Right atrium auricular region (tissue), 2 donors: Measurements from ENCODE around the gene RXFP4. TPM values are rescaled to one million over a fixed set of nuclear protein-coding genes. Genes with fewer than 3 reads are reported as not detected.
A peak's percentile ranks its signal among the peaks of the same experiment; 100 is the strongest.

Source experiments
- DNase-seq: peaks from one replicate; pipeline ENCODE4 v3.0.0-alpha.2; 2019; ENCODE audit warnings: low spot score
- H3K27ac ChIP-seq, 2 donors: fragments of 200-600 bp; sonication (generic); 1 replicate in 1 of 2; 2 replicates in 1 of 2; pipeline ENCODE4 v1.5.1; 2016 to 2019
- H3K27me3 ChIP-seq, 2 donors: fragments of 200-600 bp; sonication (generic); one replicate each; pipeline versions ENCODE4 v1.5.1 to v1.6.0; 2017 to 2019
- H3K36me3 ChIP-seq: fragments of 200-600 bp; sonication (generic); one replicate; pipeline ENCODE4 v1.5.1; 2016
- H3K4me1 ChIP-seq, 2 donors: fragments of 200-600 bp; sonication (generic); one replicate each; pipeline versions ENCODE4 v1.5.1 to v1.6.0; 2017 to 2019
- H3K4me3 ChIP-seq, 2 donors: fragments of 200-600 bp; sonication (generic); 1 replicate in 1 of 2; 2 replicates in 1 of 2; pipeline ENCODE4 v1.5.1; 2017 to 2019; ENCODE audit warnings: mild to moderate bottlenecking in 1 of 2, moderate library complexity in 1 of 2
- H3K9me3 ChIP-seq, 2 donors: fragments of 200-600 bp; sonication (generic); one replicate each; pipeline ENCODE4 v1.5.1; 2019
- total RNA-seq, 2 donors: library from RNA; depleted of rRNA; stranded (reverse); fragments of >200 nt; gene quantifications; one replicate each; pipeline ENCODE4 v1.1.0, GENCODE V29; 2016
- TF ChIP-seq, protein P1 (sequence below), 2 donors: fragments of 200-600 bp; sonication (generic); IDR thresholded peaks; one replicate each; pipeline ENCODE4 v1.5.1; 2019; ENCODE audit warnings: antibody characterized with exemption in 2 of 2

The RXFP4 gene
- total RNA-seq, 2 donors from 2014 or later = not detected

DNA sequence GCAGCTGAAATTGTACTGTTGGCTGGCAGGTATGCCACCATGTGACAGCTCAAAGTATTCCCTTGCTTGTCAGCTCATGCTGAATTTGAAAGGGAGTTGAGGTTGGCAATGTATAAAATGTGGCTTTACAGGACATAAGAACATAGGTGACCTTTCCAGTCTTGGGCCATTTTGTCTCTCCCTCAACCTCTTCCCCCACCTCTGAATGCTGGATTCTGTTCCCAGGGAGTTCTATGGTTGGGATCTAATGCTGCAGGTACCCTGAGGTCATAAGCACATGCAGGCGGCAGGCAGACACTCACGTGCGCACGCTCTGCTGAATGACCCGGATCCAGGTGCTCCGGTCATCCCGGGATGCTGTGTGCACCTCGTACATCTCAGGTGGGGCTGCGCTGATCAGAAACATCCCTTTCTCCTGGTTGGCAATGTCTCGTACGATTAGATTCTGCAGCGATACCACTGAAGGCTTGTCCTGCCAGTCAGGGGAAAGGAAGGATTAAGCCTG, 16.0 kb downstream of the RXFP4 start:
- H3K27ac ChIP-seq = no peak overlapping the region
- no peaks in the 10 kb centered on the region for H3K27me3 ChIP-seq
- H3K36me3 ChIP-seq = peaks cover 97% of the 10 kb centered on the region
- no peaks in the 10 kb centered on the region for H3K9me3 ChIP-seq
- H3K4me3 ChIP-seq = no peak overlapping the region
- no peak for DNase-seq
- TF ChIP-seq, protein P1, sequence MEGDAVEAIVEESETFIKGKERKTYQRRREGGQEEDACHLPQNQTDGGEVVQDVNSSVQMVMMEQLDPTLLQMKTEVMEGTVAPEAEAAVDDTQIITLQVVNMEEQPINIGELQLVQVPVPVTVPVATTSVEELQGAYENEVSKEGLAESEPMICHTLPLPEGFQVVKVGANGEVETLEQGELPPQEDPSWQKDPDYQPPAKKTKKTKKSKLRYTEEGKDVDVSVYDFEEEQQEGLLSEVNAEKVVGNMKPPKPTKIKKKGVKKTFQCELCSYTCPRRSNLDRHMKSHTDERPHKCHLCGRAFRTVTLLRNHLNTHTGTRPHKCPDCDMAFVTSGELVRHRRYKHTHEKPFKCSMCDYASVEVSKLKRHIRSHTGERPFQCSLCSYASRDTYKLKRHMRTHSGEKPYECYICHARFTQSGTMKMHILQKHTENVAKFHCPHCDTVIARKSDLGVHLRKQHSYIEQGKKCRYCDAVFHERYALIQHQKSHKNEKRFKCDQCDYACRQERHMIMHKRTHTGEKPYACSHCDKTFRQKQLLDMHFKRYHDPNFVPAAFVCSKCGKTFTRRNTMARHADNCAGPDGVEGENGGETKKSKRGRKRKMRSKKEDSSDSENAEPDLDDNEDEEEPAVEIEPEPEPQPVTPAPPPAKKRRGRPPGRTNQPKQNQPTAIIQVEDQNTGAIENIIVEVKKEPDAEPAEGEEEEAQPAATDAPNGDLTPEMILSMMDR (IDR thresholded peaks at IDR 0.05) = no peak
- peaks cover 0 to 27% of the 10 kb centered on the region in 2 donors for H3K4me1 ChIP-seq

DNA sequence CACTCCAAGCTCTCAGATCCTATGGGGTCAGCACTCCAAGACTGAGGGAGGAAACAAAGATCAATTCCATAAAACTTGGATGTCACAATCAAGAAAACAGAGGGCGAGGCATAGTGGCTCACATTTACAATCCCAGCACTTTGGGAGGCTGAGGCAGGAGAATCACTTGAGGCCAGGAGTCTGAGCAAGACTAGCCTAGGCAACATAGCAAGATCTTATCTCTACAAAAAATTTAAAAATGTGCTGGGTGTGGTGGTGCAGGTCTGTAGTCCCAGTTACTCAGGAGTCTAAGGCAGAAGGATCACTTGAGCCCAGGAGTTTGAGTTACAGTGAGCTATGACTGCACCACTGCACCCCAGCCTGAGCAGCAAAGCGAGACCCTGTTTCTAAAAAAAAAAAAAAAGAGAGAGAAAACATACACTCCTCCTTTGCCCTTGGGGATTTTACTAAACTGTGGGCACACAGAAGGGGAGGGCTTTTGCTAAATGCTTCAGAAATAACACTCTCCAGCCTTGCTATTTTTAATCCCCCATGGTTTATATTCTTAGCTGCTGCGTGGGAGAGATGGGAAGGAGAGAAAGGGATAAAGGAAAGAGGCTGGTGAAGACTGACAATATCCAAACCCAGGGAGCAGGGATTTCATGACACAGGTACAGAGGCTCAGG, 18.8 kb downstream of the RXFP4 start:
- Histone ChIP-seq H3K27me3 (no peaks in the 10 kb centered on the region), H3K36me3 (peaks cover 95% of the 10 kb centered on the region), H3K9me3 (no peaks in the 10 kb centered on the region), H3K4me1 (peaks cover 0 to 39% of the 10 kb centered on the region in 2 donors), H3K4me3 (no peak overlapping the region), H3K27ac (peak overlapping the region; percentile 72 to 74)
- TF ChIP-seq, protein P1 (IDR thresholded peaks at IDR 0.05) = no peak
- DNase-seq = no peak

DNA sequence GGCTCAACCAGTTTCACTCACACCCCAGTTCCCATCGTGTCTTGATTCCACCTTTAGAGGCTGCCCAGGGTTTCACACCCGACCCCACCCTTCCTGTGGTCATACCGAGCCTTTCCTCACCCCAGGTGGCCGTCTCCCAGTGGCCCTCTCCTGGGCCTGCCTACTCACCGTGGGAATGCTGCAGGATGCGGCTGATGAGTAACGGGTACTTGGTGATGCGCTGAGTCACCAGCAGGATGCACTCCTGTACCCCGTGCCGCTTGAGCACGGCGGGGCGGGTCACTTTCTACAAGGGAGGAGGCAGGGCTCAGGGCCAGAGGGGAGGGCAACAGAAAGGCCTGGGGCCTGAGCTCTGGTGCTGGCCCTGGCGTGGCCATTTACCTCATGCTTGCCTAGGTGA, 20.5 kb downstream of the RXFP4 start:
- DNase-seq = peak; percentile 84
- Histone ChIP-seq H3K36me3 (peaks cover 92% of the 10 kb centered on the region), H3K27ac (peak overlapping the region; percentile 72 to 74), H3K4me3 (no peak overlapping the region), H3K4me1 (peaks cover 0 to 55% of the 10 kb centered on the region in 2 donors), H3K27me3 (no peaks in the 10 kb centered on the region), H3K9me3 (no peaks in the 10 kb centered on the region)
- TF ChIP-seq, protein P1 (IDR thresholded peaks at IDR 0.05) = peak in 1 of 2 donors; percentile 57

DNA sequence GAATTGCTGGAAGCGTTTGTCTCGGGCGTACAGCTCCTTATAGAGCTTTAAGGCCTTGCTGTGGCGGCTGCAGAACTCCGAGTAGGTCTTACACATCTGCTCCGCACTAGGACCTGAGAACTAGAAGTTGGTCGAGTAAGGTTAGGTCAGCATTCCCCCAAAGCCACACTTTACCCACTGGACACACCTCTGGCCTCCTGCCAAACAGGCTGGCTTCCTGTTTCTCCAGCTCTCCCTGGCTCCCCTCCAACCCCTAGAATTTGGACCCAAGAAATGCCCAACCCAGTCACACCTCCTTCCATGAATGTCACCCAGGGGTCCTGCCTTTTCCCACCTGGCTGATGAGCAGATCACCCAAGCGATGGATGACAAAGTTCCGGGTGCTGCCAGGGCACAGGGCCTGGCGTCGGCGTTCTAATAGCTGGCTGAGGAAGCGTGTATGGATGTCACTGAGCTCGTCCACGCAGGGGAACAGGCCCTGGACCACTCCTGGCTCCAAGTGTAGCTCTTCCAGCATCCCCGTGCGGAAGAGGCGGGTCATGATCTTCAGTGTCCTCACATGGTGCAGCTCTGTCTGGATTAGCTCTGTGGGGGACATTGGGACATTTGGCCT, 21.3 kb downstream of the RXFP4 start:
- Histone ChIP-seq H3K36me3 (peaks cover 89% of the 10 kb centered on the region), H3K27ac (peak overlapping the region; percentile 72 to 74), H3K9me3 (no peaks in the 10 kb centered on the region), H3K4me1 (peaks cover 0 to 62% of the 10 kb centered on the region in 2 donors), H3K27me3 (no peaks in the 10 kb centered on the region), H3K4me3 (no peak overlapping the region)
- DNase-seq = no peak
- TF ChIP-seq, protein P1 (IDR thresholded peaks at IDR 0.05) = no peak

DNA sequence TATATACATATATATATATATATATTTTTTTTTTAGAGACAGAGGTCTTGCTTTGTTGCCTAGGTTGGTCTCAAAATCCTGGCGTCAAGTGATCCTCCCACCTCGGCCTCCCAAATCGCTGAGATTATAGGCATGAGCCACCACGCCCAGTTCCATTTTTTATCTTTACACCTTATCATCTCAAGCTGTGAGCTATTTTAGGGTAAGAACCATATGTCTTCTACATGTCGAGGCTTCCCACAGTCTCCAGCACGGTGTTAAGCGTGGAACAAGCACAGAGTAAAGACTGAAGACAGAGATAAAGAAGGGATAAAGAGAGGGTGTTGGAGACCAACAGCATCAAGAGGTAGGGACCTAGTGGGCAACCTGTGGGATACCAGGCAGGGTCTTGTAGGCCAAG, 22.8 kb downstream of the RXFP4 start:
- Histone ChIP-seq H3K4me1 (peaks cover 0 to 77% of the 10 kb centered on the region in 2 donors), H3K9me3 (no peaks in the 10 kb centered on the region), H3K27me3 (no peaks in the 10 kb centered on the region), H3K4me3 (no peak overlapping the region), H3K36me3 (peaks cover 74% of the 10 kb centered on the region), H3K27ac (no peak overlapping the region)
- no peak for DNase-seq
- TF ChIP-seq, protein P1 (IDR thresholded peaks at IDR 0.05) = no peak
